Activated CD4-positive, alpha-beta T cell treated with anti-CD3 and anti-CD28 coated beads, Interleukin-2, amount 10 ng/mL, durations not matched to agents 7 days and 5 days (primary cell): ENCODE measurements around the gene NUCB1. TPM values are rescaled to one million over a fixed set of nuclear protein-coding genes. Genes with fewer than 3 reads are reported as not detected.

Experiments used
- CTCF ChIA-PET: fragments of 350-600 bp; sonication (Branson Sonifier 250); formaldehyde crosslinking; loops from one replicate; lab custom pipeline; 2021; ENCODE audit warnings: antibody characterized with exemption; lab: Charles Lee
- POLR2A ChIA-PET: fragments of 350-600 bp; sonication (Branson Sonifier 250); formaldehyde crosslinking; loops from one replicate; lab custom pipeline; 2021; ENCODE audit warnings: antibody characterized with exemption; lab: Charles Lee
- DNase-seq: peaks from one replicate; pipeline ENCODE4 v3.0.0-alpha.2; 2020
- H3K27ac Mint-ChIP-seq: one replicate; pipeline ENCODE4 v1.8.0; 2021; ENCODE audit warnings: mild to moderate bottlenecking, moderate library complexity, mixed read lengths
- H3K27me3 Mint-ChIP-seq: one replicate; pipeline ENCODE4 v1.8.0; 2021; ENCODE audit warnings: mixed read lengths
- H3K36me3 Mint-ChIP-seq: one replicate; pipeline ENCODE4 v1.8.0; 2021; ENCODE audit warnings: low read depth, mixed read lengths
- H3K4me1 Mint-ChIP-seq: one replicate; pipeline ENCODE4 v1.8.0; 2021; ENCODE audit warnings: mixed read lengths
- H3K4me3 Mint-ChIP-seq: one replicate; pipeline ENCODE4 v1.8.0; 2021; ENCODE audit warnings: mild to moderate bottlenecking, moderate library complexity, mixed read lengths
- H3K9me3 Mint-ChIP-seq: one replicate; pipeline ENCODE4 v1.8.0; 2021; ENCODE audit warnings: mixed read lengths
- total RNA-seq, 2 experiments: library from RNA; stranded (reverse); gene quantifications; one replicate each; pipeline ENCODE4 v1.2.3, GENCODE V29; 2021

Gene NUCB1
- total RNA-seq, 2 experiments from 2014 or later: 231 to 251 TPM

- peaks cover 45% of the 10 kb centered on the region for H3K36me3 Mint-ChIP-seq
- POLR2A ChIA-PET: no interaction called here
- H3K27ac Mint-ChIP-seq: peak overlapping the region; percentile 97
- DNase-seq: no peak
- no peaks in the 10 kb centered on the region for H3K27me3 Mint-ChIP-seq
- no peaks in the 10 kb centered on the region for H3K9me3 Mint-ChIP-seq
- CTCF ChIA-PET: interaction anchor here (0.7 to 3.5 kb wide), 2 partner anchors 8 to 15 kb away, joined by 3 to 15 read pairs; no protein-coding TSS in a partner anchor
- peaks cover 84% of the 10 kb centered on the region for H3K4me1 Mint-ChIP-seq
- peak overlapping the region; percentile 51 for H3K4me3 Mint-ChIP-seq
Measured at GRCh38 chr19:48962849-48963165, 62.7 kb downstream of the NUCB1 start.

DNA sequence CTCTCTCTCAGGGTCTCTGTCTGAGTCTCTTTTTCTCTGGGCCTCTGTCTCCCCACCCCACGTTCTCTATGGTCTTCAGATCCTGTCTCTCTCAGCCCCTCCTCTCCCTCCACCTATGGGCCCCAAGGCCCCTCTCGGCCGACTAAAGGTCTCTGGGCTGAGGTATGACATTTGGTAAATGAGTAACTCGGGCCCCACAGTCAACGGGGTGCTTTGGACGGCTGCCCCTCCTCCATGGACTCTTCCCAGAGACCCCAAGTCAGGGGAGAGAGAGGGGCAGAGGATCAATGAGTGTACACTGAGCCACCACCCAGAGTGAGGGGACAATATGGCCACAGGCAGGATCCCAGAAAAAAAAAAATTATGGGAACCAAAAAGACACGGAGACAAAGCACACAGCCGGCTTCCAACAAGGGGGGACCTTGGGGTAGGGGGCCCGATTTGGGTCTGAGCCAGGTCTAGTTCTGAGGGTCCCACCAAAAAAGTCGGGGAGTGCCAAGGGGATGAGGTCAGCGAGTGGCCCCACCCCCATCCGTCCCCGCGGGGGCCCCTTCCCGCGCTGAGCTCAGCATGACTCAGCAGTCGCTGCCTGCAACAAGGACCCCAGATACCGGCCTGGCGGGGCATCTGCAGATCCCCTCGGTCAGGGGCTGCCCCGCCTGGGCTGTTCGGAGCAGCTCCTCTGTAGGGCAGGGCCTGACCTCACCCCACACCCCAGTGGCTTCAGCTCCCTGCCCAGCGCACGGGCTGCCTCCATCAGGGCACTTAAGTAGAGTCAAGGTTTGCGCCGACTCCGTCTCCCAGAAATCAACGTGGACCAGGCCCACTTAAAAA is 63.5 kb downstream of the NUCB1 start:
- ChIA-PET CTCF (interaction anchor here (0.6 to 1.1 kb wide), 3 partner anchors 8 to 73 kb away, joined by 3 to 7 read pairs (median 3); partner anchors contain the start of genes GYS1 and RUVBL2), POLR2A (interaction anchor here (1.1 kb wide), 2 partner anchors 92 to 103 kb away, joined by 3 read pairs; partner anchors contain the start of gene PPP1R15A)
- Mint-ChIP-seq H3K27ac (peak overlapping the region; percentile 97), H3K4me1 (peaks cover 81% of the 10 kb centered on the region), H3K9me3 (no peaks in the 10 kb centered on the region), H3K27me3 (no peaks in the 10 kb centered on the region), H3K4me3 (peak overlapping the region; percentile 90), H3K36me3 (peaks cover 43% of the 10 kb centered on the region)
- peak; percentile 55 for DNase-seq

DNA sequence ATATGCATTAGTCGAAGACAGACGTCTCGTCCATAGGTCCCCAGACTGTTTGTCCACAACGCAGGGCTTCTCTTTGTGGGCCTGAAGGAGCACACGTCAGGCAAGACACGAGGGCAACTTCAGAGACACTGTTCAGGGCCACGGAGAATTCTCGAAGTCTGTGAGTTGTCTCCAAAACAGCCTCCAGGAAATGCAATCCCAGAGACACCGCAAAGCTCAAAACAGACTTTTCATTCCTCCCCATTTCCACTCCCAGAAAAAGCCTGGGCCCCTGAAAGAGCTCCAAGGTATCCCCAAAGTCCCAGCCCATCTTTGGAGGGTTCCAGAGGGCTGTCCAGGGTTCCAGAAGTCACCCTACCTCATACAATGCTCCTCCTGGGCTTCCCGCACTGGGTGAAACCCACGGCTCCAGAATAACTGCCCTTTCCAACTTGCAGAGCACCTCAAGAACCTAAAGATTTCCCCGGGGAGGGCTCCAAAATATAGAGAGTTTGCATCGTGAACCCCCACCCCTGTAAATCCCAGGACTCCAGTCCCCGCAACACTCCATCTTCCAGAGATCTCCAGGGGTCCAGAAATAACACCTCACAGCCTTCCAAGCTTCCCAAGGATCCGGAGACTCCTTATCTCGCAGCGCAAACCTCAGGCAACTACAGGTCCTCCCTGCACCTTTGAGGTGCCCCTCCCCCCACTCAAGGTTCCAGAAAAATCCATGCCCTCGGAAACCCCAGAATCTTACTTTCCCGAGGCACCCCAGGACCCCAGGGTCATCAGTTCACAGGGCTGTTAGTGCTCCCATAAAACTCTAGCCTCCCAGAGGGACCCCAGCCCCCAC is 64.3 kb downstream of the NUCB1 start:
- ChIA-PET CTCF (interaction anchor here (0.6 to 2.1 kb wide), 6 partner anchors 9 to 128 kb away, joined by 3 to 7 read pairs (median 3); partner anchors contain the start of genes GYS1, HSD17B14 and RUVBL2), POLR2A (interaction anchor here (1.1 kb wide), 2 partner anchors 93 to 104 kb away, joined by 3 read pairs; partner anchors contain the start of gene PPP1R15A)
- peak overlapping the region; percentile 97 for H3K27ac Mint-ChIP-seq
- peaks cover 75% of the 10 kb centered on the region for H3K4me1 Mint-ChIP-seq
- H3K27me3 Mint-ChIP-seq: no peaks in the 10 kb centered on the region
- peak overlapping the region; percentile 90 for H3K4me3 Mint-ChIP-seq
- no peaks in the 10 kb centered on the region for H3K9me3 Mint-ChIP-seq
- peaks cover 44% of the 10 kb centered on the region for H3K36me3 Mint-ChIP-seq
- DNase-seq: no peak

GRCh38 chr19:48965040-48965805 is 65.1 kb downstream of the NUCB1 start, which contains the start of gene FTL:
Gene FTL, plus strand, starts transcription at chr19:48965309. Its CDS starts 199 bp downstream, at chr19:48965508.
- Mint-ChIP-seq H3K4me1 (peaks cover 70% of the 10 kb centered on the region), H3K4me3 (peak within 1 kb of the TSS; percentile 90), H3K27ac (peak within 1 kb of the TSS; percentile 97), H3K9me3 (no peaks in the 10 kb centered on the region), H3K36me3 (peaks cover 46% of the 10 kb centered on the region), H3K27me3 (no peaks in the 10 kb centered on the region)
- POLR2A ChIA-PET: no interaction called here
- peak; percentile 92 for DNase-seq
- CTCF ChIA-PET: interaction anchor here (0.6 to 3.0 kb wide), 7 partner anchors 9 to 177 kb away, joined by 3 to 13 read pairs (median 5); partner anchors contain the start of genes GYS1, HSD17B14 and RUVBL2

GRCh38 chr19:48965806-48966540 is 65.9 kb downstream of the NUCB1 start:
- H3K27me3 Mint-ChIP-seq: no peaks in the 10 kb centered on the region
- H3K4me1 Mint-ChIP-seq: peaks cover 67% of the 10 kb centered on the region
- H3K27ac Mint-ChIP-seq: peak overlapping the region; percentile 97
- peak; percentile 94 for DNase-seq
- no peaks in the 10 kb centered on the region for H3K9me3 Mint-ChIP-seq
- H3K36me3 Mint-ChIP-seq: peaks cover 43% of the 10 kb centered on the region
- ChIA-PET CTCF (interaction anchor here (0.6 to 3.0 kb wide), 7 partner anchors 11 to 177 kb away, joined by 3 to 13 read pairs (median 5); partner anchors contain the start of genes GYS1, HSD17B14 and RUVBL2), POLR2A (interaction anchor here (0.6 kb wide), 1 partner anchor 178 kb away, joined by 3 read pairs; no protein-coding TSS in a partner anchor)
- peak overlapping the region; percentile 90 for H3K4me3 Mint-ChIP-seq

DNA sequence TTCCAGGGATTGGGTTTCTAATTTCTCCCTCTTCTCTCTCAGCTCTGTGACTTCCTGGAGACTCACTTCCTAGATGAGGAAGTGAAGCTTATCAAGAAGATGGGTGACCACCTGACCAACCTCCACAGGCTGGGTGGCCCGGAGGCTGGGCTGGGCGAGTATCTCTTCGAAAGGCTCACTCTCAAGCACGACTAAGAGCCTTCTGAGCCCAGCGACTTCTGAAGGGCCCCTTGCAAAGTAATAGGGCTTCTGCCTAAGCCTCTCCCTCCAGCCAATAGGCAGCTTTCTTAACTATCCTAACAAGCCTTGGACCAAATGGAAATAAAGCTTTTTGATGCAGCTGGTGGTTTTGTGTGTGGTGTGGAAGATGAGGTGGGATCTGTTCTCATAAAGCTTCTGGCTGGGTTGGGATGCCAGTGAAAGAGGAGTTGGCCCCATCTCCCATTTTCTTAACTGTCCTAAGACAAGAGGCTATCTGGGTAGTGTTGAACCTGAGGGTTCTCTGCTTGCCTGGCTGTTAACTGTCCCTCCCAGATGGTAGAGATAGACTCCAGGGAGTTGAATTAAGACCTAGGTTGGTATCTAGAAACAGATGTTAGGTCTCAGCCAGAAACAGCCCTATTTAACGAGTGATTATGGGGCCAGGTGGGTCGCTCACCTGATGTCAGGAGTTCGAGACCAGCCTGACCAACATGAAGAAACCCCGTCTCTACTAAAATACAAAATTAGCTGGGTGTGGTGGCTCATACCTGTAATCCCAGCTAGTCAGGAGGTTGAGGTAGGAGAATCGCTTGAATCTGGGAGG is 66.6 kb downstream of the NUCB1 start:
- no peak for DNase-seq
- CTCF ChIA-PET: interaction anchor here (0.9 to 3.0 kb wide), 7 partner anchors 10 to 178 kb away, joined by 3 to 13 read pairs (median 5); partner anchors contain the start of genes GYS1, HSD17B14 and RUVBL2
- peak overlapping the region; percentile 97 for H3K27ac Mint-ChIP-seq
- H3K36me3 Mint-ChIP-seq: peaks cover 37% of the 10 kb centered on the region
- peak overlapping the region; percentile 90 for H3K4me3 Mint-ChIP-seq
- no peaks in the 10 kb centered on the region for H3K27me3 Mint-ChIP-seq
- no peaks in the 10 kb centered on the region for H3K9me3 Mint-ChIP-seq
- POLR2A ChIA-PET: interaction anchor here (0.6 to 0.7 kb wide), 2 partner anchors 27 to 179 kb away, joined by 3 read pairs; partner anchors contain the start of gene RUVBL2
- H3K4me1 Mint-ChIP-seq: peaks cover 63% of the 10 kb centered on the region

DNA sequence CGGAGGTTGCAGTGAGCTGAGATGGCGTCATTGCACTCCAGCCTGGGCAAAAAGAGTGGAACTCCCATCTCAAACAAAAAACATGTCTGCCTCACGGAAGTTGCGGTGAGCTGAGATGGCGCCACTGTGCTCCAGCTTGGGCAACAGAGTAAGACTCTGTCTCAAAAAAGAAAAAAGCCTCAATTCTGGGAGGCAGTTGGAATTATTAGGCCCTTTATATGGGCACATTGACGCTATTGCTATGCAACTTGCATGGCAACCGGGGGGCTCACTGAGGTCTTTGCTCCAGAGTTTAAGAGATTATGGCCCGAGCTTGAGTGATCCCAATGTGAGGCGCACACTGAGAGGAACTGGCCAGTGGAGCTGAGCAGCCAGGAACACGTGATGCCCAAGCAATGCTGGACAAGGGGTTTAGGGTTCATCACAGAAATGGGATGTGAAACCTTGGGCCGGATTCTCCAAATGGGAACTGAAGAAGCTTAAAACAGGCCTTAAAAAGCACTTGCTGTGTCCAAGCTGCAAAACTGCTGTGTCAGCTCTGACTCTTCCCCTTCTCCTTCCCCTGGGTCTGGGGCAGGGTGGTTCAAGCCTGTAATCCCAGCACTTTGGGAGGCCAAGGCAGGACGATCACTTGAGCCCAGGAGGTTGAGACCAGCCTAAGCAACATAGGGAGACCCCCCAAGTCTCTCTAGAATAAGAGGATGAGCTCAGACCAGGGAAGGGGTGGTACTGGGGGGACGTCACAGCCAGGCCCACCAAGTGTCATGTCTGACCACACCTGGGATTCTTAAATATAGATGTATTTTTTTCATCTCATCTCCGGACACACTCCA is 67.5 kb downstream of the NUCB1 start:
- ChIA-PET CTCF (interaction anchor here (0.5 to 3.0 kb wide), 7 partner anchors 9 to 179 kb away, joined by 3 to 13 read pairs (median 3); partner anchors contain the start of genes GYS1 and RUVBL2), POLR2A (interaction anchor here (0.6 to 1.0 kb wide), 3 partner anchors 9 to 26 kb away, joined by 3 to 7 read pairs (median 4); partner anchors contain the start of gene RUVBL2)
- Mint-ChIP-seq H3K36me3 (peaks cover 36% of the 10 kb centered on the region), H3K27ac (no peak overlapping the region), H3K4me1 (peaks cover 55% of the 10 kb centered on the region), H3K9me3 (no peaks in the 10 kb centered on the region), H3K4me3 (peak overlapping the region; percentile 90), H3K27me3 (no peaks in the 10 kb centered on the region)
- no peak for DNase-seq

DNA sequence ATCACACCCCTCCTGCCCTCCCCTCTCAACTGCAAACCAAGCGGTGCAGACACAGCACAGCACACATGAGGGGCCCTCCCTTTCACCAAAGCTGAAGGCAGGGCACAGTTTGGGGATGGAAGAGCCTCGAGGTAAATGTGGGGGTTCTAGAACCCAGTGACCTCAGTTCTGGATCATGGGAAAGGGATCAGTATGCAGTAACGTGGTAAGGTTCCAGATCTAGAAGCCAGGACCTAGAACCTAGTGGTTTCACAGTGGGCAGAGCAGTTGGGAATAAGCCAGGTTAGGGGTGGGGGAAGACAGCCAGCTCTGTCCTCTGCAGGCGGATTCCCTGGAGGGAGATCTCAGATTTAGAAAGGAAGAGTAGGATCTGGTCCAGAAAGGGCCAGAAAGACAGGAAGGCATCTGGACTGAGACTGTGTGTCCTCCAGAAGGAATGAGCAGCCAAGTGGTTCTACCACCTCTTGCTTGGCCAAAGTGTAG is 68.1 kb downstream of the NUCB1 start:
- no peaks in the 10 kb centered on the region for H3K9me3 Mint-ChIP-seq
- ChIA-PET CTCF (interaction anchor here (0.6 to 3.0 kb wide), 5 partner anchors 9 to 172 kb away, joined by 3 to 13 read pairs (median 3); partner anchors contain the start of genes GYS1 and RUVBL2), POLR2A (interaction anchor here (1.0 kb wide), 1 partner anchor 8 kb away, joined by 4 read pairs; no protein-coding TSS in a partner anchor)
- no peak overlapping the region for H3K4me3 Mint-ChIP-seq
- H3K4me1 Mint-ChIP-seq: peaks cover 48% of the 10 kb centered on the region
- DNase-seq: no peak
- peak overlapping the region; percentile 54 for H3K27ac Mint-ChIP-seq
- H3K36me3 Mint-ChIP-seq: peaks cover 39% of the 10 kb centered on the region
- H3K27me3 Mint-ChIP-seq: no peaks in the 10 kb centered on the region

- Mint-ChIP-seq H3K27ac (no peak overlapping the region), H3K9me3 (no peaks in the 10 kb centered on the region), H3K4me3 (no peak overlapping the region), H3K4me1 (peaks cover 42% of the 10 kb centered on the region), H3K36me3 (peaks cover 42% of the 10 kb centered on the region), H3K27me3 (no peaks in the 10 kb centered on the region)
- DNase-seq: no peak
- POLR2A ChIA-PET: no interaction called here
- CTCF ChIA-PET: interaction anchor here (2.7 kb wide), 1 partner anchor 25 kb away, joined by 25 read pairs; the partner anchor contains the start of genes GYS1 and RUVBL2
Measured at GRCh38 chr19:48968813-48969218, 68.7 kb downstream of the NUCB1 start.
